HG03469 (cell line): Measurements from ENCODE around the gene AHNAK2.
A peak's percentile ranks its signal among the peaks of the same experiment; 100 is the strongest.
"Not testable (repeated sequence)": the region's sequence is repeated elsewhere in the genome, so short reads cannot be mapped to it uniquely, and the experiment has no call there.

ENCODE experiments used
- ATAC-seq: cut with Tn5 transposase; IDR thresholded peaks from one replicate; pipeline ENCODE4 v1.9.1; 2021; ENCODE audit warnings: mild to moderate bottlenecking, moderate library complexity, moderate number of reproducible peaks; ENCODE audit not compliant: unreplicated experiment

The AHNAK2 gene

GRCh38 chr14:104977681-104978653, at the start of gene AHNAK2:
Gene AHNAK2, minus strand, starts transcription at chr14:104978374. Its CDS starts 137 bp downstream, at chr14:104978237.
- ATAC-seq = no peak

- not testable (repeated sequence) for ATAC-seq
Observed at GRCh38 chr14:105027718-105028117, 49.5 kb upstream of the AHNAK2 start.

GRCh38 chr14:105026802-105027563, 48.8 kb upstream of the AHNAK2 start:
- no peak for ATAC-seq

- ATAC-seq = no peak
Observed at GRCh38 chr14:105026033-105026785, 48.0 kb upstream of the AHNAK2 start.

GRCh38 chr14:105025429-105025828, 47.3 kb upstream of the AHNAK2 start:
- no peak for ATAC-seq

GRCh38 chr14:105023791-105024480, 45.8 kb upstream of the AHNAK2 start:
- ATAC-seq = no peak

GRCh38 chr14:105023144-105023543, 45.0 kb upstream of the AHNAK2 start:
- no peak for ATAC-seq

GRCh38 chr14:105022276-105022670, 44.1 kb upstream of the AHNAK2 start:
- no peak for ATAC-seq

GRCh38 chr14:105021656-105022275, 43.6 kb upstream of the AHNAK2 start:
- no peak for ATAC-seq

GRCh38 chr14:105020815-105021655, 42.9 kb upstream of the AHNAK2 start, which contains the start of gene CDCA4:
Gene CDCA4, minus strand, starts transcription at chr14:105021083. Its CDS starts 9,154 bp downstream, at chr14:105011929.
- peak; percentile 51 for ATAC-seq

- peak; percentile 3 for ATAC-seq
Observed at GRCh38 chr14:105019861-105020814, 42.0 kb upstream of the AHNAK2 start.

GRCh38 chr14:105018414-105018813, 40.2 kb upstream of the AHNAK2 start:
- no peak for ATAC-seq

GRCh38 chr14:105015905-105016304, 37.7 kb upstream of the AHNAK2 start:
- ATAC-seq = no peak

- ATAC-seq = no peak
Observed at GRCh38 chr14:105015242-105015641, 37.1 kb upstream of the AHNAK2 start.

- no peak for ATAC-seq
Observed at GRCh38 chr14:105014631-105015030, 36.5 kb upstream of the AHNAK2 start.

GRCh38 chr14:105014032-105014431, 35.9 kb upstream of the AHNAK2 start:
- no peak for ATAC-seq

- ATAC-seq = no peak
Observed at GRCh38 chr14:105013150-105013785, 35.1 kb upstream of the AHNAK2 start.
